Keratinocyte (primary cell): ENCODE results near the gene LDLRAD4. TPM values are rescaled to one million over a fixed set of nuclear protein-coding genes. Genes with fewer than 3 reads are reported as not detected.

Experiments
- DNase-seq: peaks from one replicate; pipeline ENCODE4 v3.0.0-alpha.2; 2011; ENCODE audit warnings: low read depth, missing footprints, low spot score
- FAIRE-seq: peaks from 2 replicates; lab custom pipeline; 2011; peaks lifted over from hg19 to GRCh38; lab: Jason Lieb, UNC
- H2AFZ ChIP-seq: 2 replicates; pipeline ENCODE4 v1.6.0; 2012; ENCODE audit warnings: low read length, control low read depth, inconsistent platforms; ENCODE audit not compliant: control insufficient read depth
- H3K27ac ChIP-seq: 2 replicates; pipeline ENCODE4 v1.5.1; 2011; ENCODE audit warnings: low read length; ENCODE audit not compliant: control insufficient read depth, insufficient read depth
- H3K27me3 ChIP-seq: 3 replicates; pipeline ENCODE4 v1.6.0; 2011; ENCODE audit warnings: low read length; ENCODE audit not compliant: control insufficient read depth, insufficient read depth; ENCODE audit errors: extremely low read depth
- H3K36me3 ChIP-seq, 2 experiments: 2 replicates in 1 of 2; 3 replicates in 1 of 2; pipeline ENCODE4 v1.5.1; 2011; ENCODE audit warnings: low read length in 2 of 2, mild to moderate bottlenecking in 1 of 2; ENCODE audit not compliant: control insufficient read depth in 2 of 2, insufficient read depth in 2 of 2; ENCODE audit errors: extremely low read depth in 1 of 2
- H3K4me1 ChIP-seq: 3 replicates; pipeline ENCODE4 v1.5.1; 2011; ENCODE audit warnings: low read length; ENCODE audit not compliant: control insufficient read depth, insufficient read depth; ENCODE audit errors: extremely low read depth
- H3K4me2 ChIP-seq: 3 replicates; pipeline ENCODE4 v1.6.0; 2011; ENCODE audit warnings: low read depth, low read length; ENCODE audit not compliant: control insufficient read depth, insufficient read depth; ENCODE audit errors: extremely low read depth
- H3K4me3 ChIP-seq, 3 experiments: fragments of 200-600 bp in 1 of 3; sonication (generic) in 1 of 3; 2 replicates in 2 of 3; 3 replicates in 1 of 3; pipeline ENCODE4 v1.5.1; 2011 to 2016; ENCODE audit warnings: low read length in 3 of 3, mild to moderate bottlenecking in 3 of 3, control low read depth in 2 of 3, inconsistent platforms in 1 of 3, low read depth in 1 of 3, mixed read lengths in 1 of 3, mixed run types in 1 of 3, moderate library complexity in 1 of 3; ENCODE audit not compliant: control insufficient read depth in 2 of 3, insufficient read depth in 2 of 3; ENCODE audit errors: extremely low read depth in 1 of 3
- H3K79me2 ChIP-seq: 2 replicates; pipeline ENCODE4 v1.6.0; 2012; ENCODE audit warnings: low read length; ENCODE audit not compliant: control insufficient read depth, insufficient read depth
- H3K9ac ChIP-seq: 3 replicates; pipeline ENCODE4 v1.6.0; 2011; ENCODE audit warnings: low read length; ENCODE audit not compliant: control insufficient read depth, insufficient read depth; ENCODE audit errors: extremely low read depth
- H3K9me1 ChIP-seq: 3 replicates; pipeline ENCODE4 v1.6.0; 2011; ENCODE audit warnings: low read length; ENCODE audit not compliant: control insufficient read depth, insufficient read depth; ENCODE audit errors: extremely low read depth
- H3K9me3 ChIP-seq: 2 replicates; pipeline ENCODE4 v1.5.1; 2012; ENCODE audit warnings: low read depth, low read length; ENCODE audit not compliant: control insufficient read depth
- H4K20me1 ChIP-seq: 3 replicates; pipeline ENCODE4 v1.6.0; 2011; ENCODE audit warnings: low read length; ENCODE audit not compliant: control insufficient read depth, insufficient read depth; ENCODE audit errors: extremely low read depth
- CTCF ChIP-seq, 3 experiments: IDR thresholded peaks in 1 of 3; conservative IDR thresholded peaks in 1 of 3; optimal IDR thresholded peaks in 1 of 3; 2 replicates in 2 of 3; 3 replicates in 1 of 3; pipeline versions ENCODE3 to v1.5.1; 2011; ENCODE audit warnings: low read length in 3 of 3, mild to moderate bottlenecking in 3 of 3, moderate library complexity in 2 of 3, control low read depth in 1 of 3, inconsistent platforms in 1 of 3; ENCODE audit not compliant: insufficient read depth in 2 of 3; ENCODE audit errors: extremely low read depth in 1 of 3
- EZH2 ChIP-seq: IDR thresholded peaks from one replicate; pipeline ENCODE4 v1.6.1; 2012; ENCODE audit warnings: inconsistent platforms, mild to moderate bottlenecking, low read length, moderate library complexity
- dilution Hi-C: fragments of 300-500 bp; cut with MboI; formaldehyde crosslinking; loops from one replicate; pipeline ENCODE4 v1.7.0; 2020; ENCODE audit warnings: low sequenced_read_pairs; ENCODE audit not compliant: extremely low pct_ligation_motif_present
- polyA plus RNA-seq, 5 experiments: library from polyadenylated mRNA; depleted of rRNA in 3 of 5; stranded (reverse) in 3 of 5; stranded (forward) in 1 of 5; unstranded in 1 of 5; fragments of >200 nt; gene quantifications; 1 replicate in 1 of 5; 2 replicates in 3 of 5; 3 replicates in 1 of 5; pipeline versions ENCODE4 v1.2.1 to v1.2.3, GENCODE V29; 2011 to 2012; ENCODE audit warnings: missing spikeins in 2 of 5, low read depth in 1 of 5, low replicate concordance in 1 of 5

The LDLRAD4 gene
- polyA plus RNA-seq, 1 donor (not counting 4 experiments of a cell fraction or from before 2014, with no cell fraction given): not detected

- no peak overlapping the region for H3K4me3 ChIP-seq
- TF ChIP-seq CTCF (optimal IDR thresholded peaks at IDR 0.05 in 1 of 3, IDR thresholded peaks at IDR 0.05 in 1 of 3, conservative IDR thresholded peaks at IDR 0.05 in 1 of 3; ENCODE audit: extremely low read depth in 1 of 3, insufficient read depth in 2 of 3, low read length in 3 of 3): no peak
- no peak for TF ChIP-seq EZH2
- H3K4me2 ChIP-seq: no peak overlapping the region
- H4K20me1 ChIP-seq: no peaks in the 10 kb centered on the region
- no peak overlapping the region for H2AFZ ChIP-seq
- DNase-seq (no peak), FAIRE-seq (no peak)
- H3K9me1 ChIP-seq: no peaks in the 10 kb centered on the region
- H3K9me3 ChIP-seq: peaks cover 2% of the 10 kb centered on the region
- no peak overlapping the region for H3K27ac ChIP-seq
- H3K4me1 ChIP-seq: no peaks in the 10 kb centered on the region
- no peak overlapping the region for H3K9ac ChIP-seq
- dilution Hi-C loops: no loop called here
- H3K36me3 ChIP-seq: no peaks in the 10 kb centered on the region
- H3K27me3 ChIP-seq: no peaks in the 10 kb centered on the region
- no peaks in the 10 kb centered on the region for H3K79me2 ChIP-seq
Measured at GRCh38 chr18:13599031-13599430, 380.5 kb downstream of the LDLRAD4 start.

DNA sequence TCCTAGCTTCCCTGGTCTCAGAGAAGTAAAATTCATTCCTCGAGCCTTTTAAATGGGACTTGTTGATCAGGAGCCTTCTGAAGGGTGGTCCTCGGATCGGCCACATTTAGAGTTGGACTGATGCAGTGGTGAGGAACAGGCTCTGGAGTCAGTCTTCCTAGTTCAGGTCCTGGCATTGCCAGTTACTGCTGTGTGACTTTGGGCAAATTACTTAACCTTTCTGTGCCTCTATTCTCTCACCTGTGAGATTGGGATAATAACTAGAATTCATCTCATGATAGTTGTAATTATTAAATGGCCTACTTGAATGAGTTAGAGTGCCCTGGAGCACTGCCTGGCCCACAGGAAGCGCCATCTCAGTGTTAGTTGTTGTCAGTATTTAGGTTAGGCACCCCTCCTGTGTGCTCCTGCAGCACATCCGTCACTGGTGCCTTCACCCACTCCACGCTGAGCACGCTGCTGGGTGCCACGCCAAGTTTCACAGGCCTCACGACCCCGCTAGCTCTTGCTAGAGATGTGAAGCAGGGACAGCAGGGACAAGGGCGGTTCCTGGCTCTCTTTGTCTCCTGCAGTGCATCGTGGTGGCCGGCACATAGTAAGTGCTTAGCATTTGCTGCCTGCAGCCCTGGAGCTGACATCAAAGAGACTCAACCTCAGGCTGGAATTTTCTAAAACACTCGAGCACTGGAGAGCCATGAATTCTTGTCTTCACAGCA, 384.9 kb downstream of the LDLRAD4 start:
- no peak for FAIRE-seq
- H3K79me2 ChIP-seq: no peaks in the 10 kb centered on the region
- dilution Hi-C loops: no loop called here
- H3K36me3 ChIP-seq: no peaks in the 10 kb centered on the region
- DNase-seq: no peak
- no peak overlapping the region for H2AFZ ChIP-seq
- H3K9me1 ChIP-seq: no peaks in the 10 kb centered on the region
- no peaks in the 10 kb centered on the region for H3K4me1 ChIP-seq
- H3K9ac ChIP-seq: no peak overlapping the region
- H3K27me3 ChIP-seq: no peaks in the 10 kb centered on the region
- no peak for TF ChIP-seq EZH2
- TF ChIP-seq CTCF (optimal IDR thresholded peaks at IDR 0.05 in 1 of 3, IDR thresholded peaks at IDR 0.05 in 1 of 3, conservative IDR thresholded peaks at IDR 0.05 in 1 of 3; ENCODE audit: extremely low read depth in 1 of 3, insufficient read depth in 2 of 3, low read length in 3 of 3): no peak
- no peaks in the 10 kb centered on the region for H4K20me1 ChIP-seq
- H3K4me3 ChIP-seq: no peak overlapping the region
- H3K9me3 ChIP-seq: peaks cover 2% of the 10 kb centered on the region
- H3K27ac ChIP-seq: no peak overlapping the region
- H3K4me2 ChIP-seq: no peak overlapping the region
